ENCODE results near the gene RBM23.

- TF ChIP-seq CTCF (IDR thresholded peaks at IDR 0.05) (no peak), POLR2A (IDR thresholded peaks at IDR 0.05) (no peak)
Observed at GRCh38 chr14:22849212-22849819, 69.6 kb downstream of the RBM23 start.

Data from prostate gland (tissue), 2 donors.